Liver (tissue), 9 donors: ENCODE results near the gene TRPM8. TPM values are rescaled to one million over a fixed set of nuclear protein-coding genes. Genes with fewer than 3 reads are reported as not detected.

ENCODE experiments used
- DNase-seq: peaks from one replicate; pipeline ENCODE4 v3.0.0-alpha.2; 2017; ENCODE audit warnings: low spot score
- H3K27ac ChIP-seq, 2 donors: one replicate each; pipeline ENCODE4 v1.7.0; 2013; ENCODE audit warnings: inconsistent platforms in 2 of 2, low read length in 2 of 2, control low read depth in 1 of 2, low read depth in 1 of 2, mild to moderate bottlenecking in 1 of 2
- H3K27me3 ChIP-seq, 4 donors: one replicate each; pipeline versions ENCODE4 v1.6.1 to v1.7.0; 2013; ENCODE audit warnings: low read length in 3 of 4, inconsistent platforms in 1 of 4, mild to moderate bottlenecking in 1 of 4, moderate library complexity in 1 of 4; ENCODE audit not compliant: control insufficient read depth in 4 of 4, insufficient read depth in 4 of 4
- H3K36me3 ChIP-seq, 4 donors: one replicate each; pipeline versions ENCODE4 v1.6.1 to v1.7.0; 2013; ENCODE audit warnings: low read length in 3 of 4, mild to moderate bottlenecking in 3 of 4, low read depth in 1 of 4, moderate library complexity in 1 of 4; ENCODE audit not compliant: control insufficient read depth in 4 of 4, insufficient read depth in 3 of 4
- H3K4me1 ChIP-seq, 4 donors: one replicate each; pipeline versions ENCODE4 v1.6.1 to v1.7.0; 2013; ENCODE audit warnings: low read length in 3 of 4, mild to moderate bottlenecking in 3 of 4, moderate library complexity in 1 of 4; ENCODE audit not compliant: control insufficient read depth in 4 of 4, insufficient read depth in 4 of 4
- H3K4me3 ChIP-seq, 3 donors: one replicate each; pipeline versions ENCODE4 v1.6.1 to v1.7.0; 2013; ENCODE audit warnings: low read length in 3 of 3, control low read depth in 1 of 3, low read depth in 1 of 3, mild to moderate bottlenecking in 1 of 3
- H3K9ac ChIP-seq, 2 donors: one replicate each; pipeline ENCODE4 v1.7.0; 2013; ENCODE audit warnings: low read length in 2 of 2, mild to moderate bottlenecking in 2 of 2, moderate library complexity in 2 of 2, control low read depth in 1 of 2, low read depth in 1 of 2
- H3K9me3 ChIP-seq, 4 donors: one replicate each; pipeline versions ENCODE4 v1.6.1 to v1.7.0; 2013; ENCODE audit warnings: low read length in 3 of 4; ENCODE audit not compliant: control insufficient read depth in 4 of 4
- CTCF ChIP-seq: fragments of 150-350 bp; IDR thresholded peaks from 2 replicates; pipeline ENCODE4 v1.5.1; 2017; ENCODE audit warnings: improper control_type of control experiment, low read depth, low read length; ENCODE audit not compliant: missing input control
- EGR1 ChIP-seq, 2 donors: IDR thresholded peaks; 2 replicates each; pipeline ENCODE4 v1.6.1; 2016 to 2018; ENCODE audit warnings: antibody characterized with exemption in 2 of 2, low read depth in 2 of 2
- FOXA1 ChIP-seq: IDR thresholded peaks from 2 replicates; pipeline ENCODE4 v1.6.1; 2016; ENCODE audit warnings: antibody characterized with exemption
- FOXA2 ChIP-seq: IDR thresholded peaks from 2 replicates; pipeline ENCODE4 v1.6.1; 2016; ENCODE audit warnings: antibody characterized with exemption
- GABPA ChIP-seq, 2 donors: IDR thresholded peaks in 1 of 2; conservative IDR thresholded peaks in 1 of 2; 2 replicates each; pipeline ENCODE4 v1.6.1; 2016; ENCODE audit warnings: antibody characterized with exemption in 2 of 2, mild to moderate bottlenecking in 1 of 2, moderate library complexity in 1 of 2
- HNF4G ChIP-seq: IDR thresholded peaks from 2 replicates; pipeline ENCODE4 v1.6.1; 2016; ENCODE audit warnings: antibody characterized with exemption
- JUND ChIP-seq, 2 donors: IDR thresholded peaks; 2 replicates each; pipeline ENCODE4 v1.6.1; 2016; ENCODE audit warnings: antibody characterized with exemption in 2 of 2
- MAX ChIP-seq: IDR thresholded peaks from 2 replicates; pipeline ENCODE4 v1.6.1; 2016; ENCODE audit warnings: antibody characterized with exemption
- NR2F2 ChIP-seq: IDR thresholded peaks from 2 replicates; pipeline ENCODE4 v1.6.1; 2016; ENCODE audit warnings: antibody characterized with exemption
- REST ChIP-seq: IDR thresholded peaks from 2 replicates; pipeline ENCODE4 v1.6.1; 2016; ENCODE audit warnings: antibody characterized with exemption, mild to moderate bottlenecking
- RXRA ChIP-seq, 2 donors: IDR thresholded peaks; 2 replicates each; pipeline ENCODE4 v1.6.1; 2017 to 2018; ENCODE audit warnings: antibody characterized with exemption in 2 of 2, mild to moderate bottlenecking in 1 of 2
- TAF1 ChIP-seq: conservative IDR thresholded peaks from 2 replicates; pipeline ENCODE4 v1.6.1; 2016; ENCODE audit warnings: antibody characterized with exemption, mild to moderate bottlenecking
- ZBTB33 ChIP-seq: IDR thresholded peaks from 2 replicates; pipeline ENCODE4 v1.6.1; 2016; ENCODE audit warnings: antibody characterized with exemption
- WGBS: extraction: QIAGEN DNeasy Blood & Tissue Kit; methylation state at CpG from one replicate; pipeline ENCODE4 v1.1.7; 2013; 5-methylcytosine and 5-hydroxymethylcytosine counted together
- polyA plus RNA-seq, 2 donors: library from polyadenylated mRNA; stranded (reverse) in 1 of 2; unstranded in 1 of 2; fragments of 200-250 nt in 1 of 2; fragments of >200 nt in 1 of 2; fragmentation: Nextera tagmentation in 1 of 2; extraction: Ambion mirVana in 1 of 2; gene quantifications; one replicate each; pipeline versions ENCODE4 v1.2.1 to v1.2.3, GENCODE V29; 2013 to 2015
- total RNA-seq, 2 donors: library from RNA; depleted of rRNA; stranded (reverse); fragments of >200 nt; gene quantifications; one replicate each; pipeline ENCODE4 v1.2.3, GENCODE V29; 2014
- donor health status: healthy.
- donor health status: healthy.
- donor health status: healthy.
- donor health status: healthy.
- donor health status: healthy.

The TRPM8 gene
- total and polyA plus RNA-seq, 4 donors: 1.1 to 79.2 (median 33.2) TPM

- no peak for DNase-seq
- Histone ChIP-seq H3K9me3 (no peaks in the 10 kb centered on the region), H3K9ac (no peak overlapping the region), H3K4me3 (no peak overlapping the region), H3K36me3 (peaks cover 2 to 47% (median 15%) of the 10 kb centered on the region in 4 donors), H3K4me1 (peaks cover 0 to 2% (median under 1%) of the 10 kb centered on the region in 4 donors), H3K27ac (no peak overlapping the region), H3K27me3 (no peaks in the 10 kb centered on the region)
- TF ChIP-seq RXRA (IDR thresholded peaks at IDR 0.05) (no peak), JUND (IDR thresholded peaks at IDR 0.05) (no peak), MAX (no peak), REST (no peak), NR2F2 (no peak), TAF1 (no peak)
- WGBS: 97% methylated on average over 1 of the region's 1 CpG
Observed at GRCh38 chr2:233997707-233998106, 80.5 kb downstream of the TRPM8 start.

- Histone ChIP-seq H3K9ac (no peak overlapping the region), H3K27ac (no peak overlapping the region), H3K27me3 (no peaks in the 10 kb centered on the region), H3K36me3 (peaks cover 0 to 48% (median 16%) of the 10 kb centered on the region in 4 donors), H3K4me1 (peaks cover 0 to 2% (median under 1%) of the 10 kb centered on the region in 4 donors), H3K4me3 (no peak overlapping the region), H3K9me3 (no peaks in the 10 kb centered on the region)
- 88% methylated on average over 10 of the region's 10 CpGs for WGBS
- no peak for TF ChIP-seq TAF1
- TF ChIP-seq REST: no peak
- TF ChIP-seq RXRA (IDR thresholded peaks at IDR 0.05): no peak
- no peak for TF ChIP-seq NR2F2
- no peak for TF ChIP-seq JUND (IDR thresholded peaks at IDR 0.05)
- no peak for TF ChIP-seq EGR1 (IDR thresholded peaks at IDR 0.05; ENCODE audit: low read depth in 2 of 2)
- no peak for TF ChIP-seq ZBTB33
- TF ChIP-seq FOXA2: no peak
- no peak for TF ChIP-seq MAX
- no peak for TF ChIP-seq CTCF
- no peak for TF ChIP-seq HNF4G
- no peak for TF ChIP-seq GABPA (IDR thresholded peaks at IDR 0.05 in 1 of 2, conservative IDR thresholded peaks at IDR 0.05 in 1 of 2)
- no peak for TF ChIP-seq FOXA1
- no peak for DNase-seq
Observed at GRCh38 chr2:233999182-233999581, 82.0 kb downstream of the TRPM8 start.
